Inflammatory macrophage (primary cell): Measurements from ENCODE around the gene FCRL1.

Source experiments
- DNase-seq, 2 donors: peaks; one replicate each; pipeline ENCODE4 v3.0.0-alpha.2; 2020 to 2022

Gene FCRL1

GRCh38 chr1:157798211-157798610, 21.7 kb downstream of the FCRL1 start:
- no peak for DNase-seq

DNA sequence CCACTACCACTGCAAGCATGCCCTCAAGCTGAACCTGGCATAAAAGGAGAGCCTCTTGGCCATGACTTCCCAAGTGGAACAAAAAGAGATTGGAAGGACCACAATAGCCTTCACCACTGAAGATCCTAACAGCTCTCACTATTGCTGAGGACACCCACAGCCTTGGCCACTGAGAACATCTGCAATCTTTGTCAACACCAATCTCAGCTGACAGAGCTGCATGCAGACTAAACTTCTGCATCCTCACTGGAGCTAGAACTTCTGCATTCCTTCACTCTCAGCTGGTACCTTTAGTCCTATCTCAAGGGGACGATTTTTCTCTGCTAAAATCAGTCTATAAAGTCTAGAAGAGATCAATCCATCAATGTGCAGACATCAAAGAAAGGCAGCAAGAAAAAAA, 34.7 kb downstream of the FCRL1 start:
- peak; percentile 34 to 50 for DNase-seq

- DNase-seq: no peak
Measured at GRCh38 chr1:157784801-157785200, 35.1 kb downstream of the FCRL1 start.

DNA sequence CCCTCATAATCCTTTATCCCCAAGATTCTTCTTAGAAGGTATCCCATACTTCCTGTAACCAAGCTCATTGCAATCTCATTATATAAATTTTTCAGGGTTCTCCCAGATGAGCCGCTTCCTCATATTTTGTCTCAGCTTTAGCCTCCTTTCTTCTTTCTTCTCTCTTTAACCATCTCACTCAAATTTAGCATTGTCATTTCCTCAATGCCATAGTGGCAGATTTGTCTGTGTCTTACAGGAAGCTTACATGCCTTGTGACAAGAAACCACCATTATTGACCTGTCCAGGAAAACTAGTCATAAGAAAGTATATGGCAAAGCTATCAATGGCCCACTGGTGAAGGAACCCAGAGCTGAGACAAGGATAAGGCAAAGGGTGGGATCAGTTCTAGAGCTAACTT, 37.0 kb downstream of the FCRL1 start:
- DNase-seq: peak in 1 of 2 donors; percentile 52

DNA sequence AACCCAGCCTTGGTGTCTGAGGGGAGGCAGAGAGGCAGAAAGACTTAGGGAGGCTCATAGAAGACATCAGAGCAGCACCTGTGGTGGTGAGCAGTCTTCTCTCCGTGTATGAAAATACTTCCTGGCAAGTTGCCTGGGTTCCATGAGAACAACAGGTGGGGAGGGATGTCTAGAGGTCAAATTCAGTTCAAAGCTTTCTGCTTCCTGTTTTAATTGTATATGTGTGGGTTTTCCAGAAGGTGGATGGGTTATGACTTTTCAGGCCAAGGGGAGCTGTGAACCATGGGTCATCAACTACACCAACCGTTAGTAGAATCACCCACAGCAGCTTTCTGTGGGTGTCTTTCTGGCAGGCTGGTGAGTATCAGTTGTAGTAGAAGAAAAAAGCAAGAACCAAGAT, 38.9 kb downstream of the FCRL1 start:
- no peak for DNase-seq

DNA sequence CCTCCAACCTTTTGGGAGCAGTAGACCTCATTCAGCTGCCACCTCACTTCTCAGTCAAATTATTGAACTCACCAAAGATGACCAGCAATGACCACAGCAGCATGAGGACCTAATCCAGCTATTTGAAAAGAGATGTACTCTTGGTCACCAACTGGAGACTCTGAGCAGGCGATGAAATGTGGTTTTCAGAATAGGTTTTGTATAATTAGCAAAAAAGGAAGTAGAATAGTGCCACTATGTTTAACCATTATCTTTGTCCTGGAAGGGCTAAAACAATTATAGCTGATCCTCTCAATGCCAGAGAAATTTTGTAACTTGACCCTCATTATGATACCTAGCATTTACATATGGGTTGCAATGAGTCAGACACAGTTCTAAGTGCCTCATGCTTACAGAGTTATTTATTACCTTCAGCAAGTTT, 42.9 kb downstream of the FCRL1 start, which contains the start of gene FCRL2:
TSS of gene FCRL2 (minus strand) at position 162 of the 421 bp plus-strand sequence. CDS start at position 103, 59 bp downstream.
- DNase-seq: peak in 1 of 2 donors; percentile 13

- DNase-seq: no peak
Measured at GRCh38 chr1:157775101-157775870, 44.6 kb downstream of the FCRL1 start.

- DNase-seq: no peak
Measured at GRCh38 chr1:157774412-157774811, 45.5 kb downstream of the FCRL1 start.

DNA sequence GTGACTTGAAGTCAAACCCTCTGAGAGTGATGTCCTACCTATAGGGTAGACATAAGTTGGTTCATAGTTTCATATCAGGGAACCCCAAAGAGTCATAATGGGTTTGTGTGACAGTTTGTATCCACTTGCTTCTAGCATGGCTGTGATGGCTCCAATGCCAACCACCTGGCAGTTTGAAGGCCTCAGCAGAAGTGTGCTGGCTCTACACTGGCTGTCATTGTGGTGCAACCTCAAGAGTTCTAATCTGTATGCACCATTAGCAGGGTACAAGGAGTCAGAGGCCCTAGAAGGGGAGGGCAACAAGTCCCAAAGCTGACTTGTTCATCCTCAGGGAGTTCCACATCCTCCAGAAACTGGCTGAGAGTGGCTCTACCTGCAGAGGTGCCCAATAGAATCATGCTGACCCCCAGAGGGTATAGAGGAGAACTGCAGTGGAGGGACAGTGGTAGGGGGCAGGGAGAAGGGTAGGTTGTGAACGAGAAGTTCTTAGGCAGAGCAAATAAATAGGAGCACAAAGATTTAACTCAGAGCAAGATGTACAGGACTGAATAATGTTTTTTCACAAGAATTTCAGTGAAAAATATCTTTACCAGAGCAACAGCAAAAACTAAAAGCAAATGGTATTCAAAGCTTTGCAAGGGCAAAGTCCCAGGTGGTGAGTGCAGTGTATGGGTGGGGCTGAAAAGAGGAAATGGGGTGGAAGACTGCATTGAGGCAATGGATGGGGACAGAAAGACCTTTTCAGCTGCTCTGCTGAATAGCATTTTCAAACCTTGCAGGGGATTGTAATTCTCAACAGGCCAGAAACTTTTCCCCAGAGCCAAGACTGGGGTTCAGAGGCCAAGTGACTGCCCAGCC, 46.2 kb downstream of the FCRL1 start:
- no peak for DNase-seq

DNA sequence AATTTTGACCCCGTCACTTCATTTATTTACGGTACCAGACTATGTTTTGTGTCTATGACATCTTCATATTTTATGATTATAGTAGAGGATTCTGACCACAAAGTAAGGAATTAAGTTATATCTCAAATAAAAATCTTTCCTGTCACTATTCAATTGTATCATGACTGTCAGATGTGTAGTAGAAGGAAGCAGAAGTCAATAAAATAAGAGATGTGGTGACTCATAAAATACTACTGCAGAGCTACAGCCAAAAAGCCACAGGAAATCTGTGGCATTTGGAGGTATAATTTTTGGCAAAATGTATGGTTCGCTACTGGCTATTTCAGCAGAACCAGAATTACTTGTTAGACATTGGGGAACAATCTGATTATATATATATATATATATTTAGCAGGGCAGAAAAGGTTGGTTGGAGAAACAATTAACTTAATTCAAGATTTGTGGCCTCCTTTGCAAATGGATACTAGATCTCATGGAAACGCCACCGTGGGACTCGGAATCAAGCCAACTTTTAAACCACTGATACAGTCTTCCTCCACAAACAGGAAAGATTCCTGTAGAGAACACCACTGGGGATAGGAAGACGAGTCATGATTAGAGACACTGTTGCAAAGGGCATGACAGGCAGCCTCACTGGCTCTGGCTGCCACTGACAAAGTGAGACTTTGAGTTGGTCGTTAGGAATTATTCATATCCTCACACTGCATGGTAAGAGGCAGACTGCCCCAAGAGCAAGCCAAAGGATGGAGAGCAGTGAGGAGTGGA, 48.1 kb downstream of the FCRL1 start:
- DNase-seq: peak; percentile 10 to 48

DNA sequence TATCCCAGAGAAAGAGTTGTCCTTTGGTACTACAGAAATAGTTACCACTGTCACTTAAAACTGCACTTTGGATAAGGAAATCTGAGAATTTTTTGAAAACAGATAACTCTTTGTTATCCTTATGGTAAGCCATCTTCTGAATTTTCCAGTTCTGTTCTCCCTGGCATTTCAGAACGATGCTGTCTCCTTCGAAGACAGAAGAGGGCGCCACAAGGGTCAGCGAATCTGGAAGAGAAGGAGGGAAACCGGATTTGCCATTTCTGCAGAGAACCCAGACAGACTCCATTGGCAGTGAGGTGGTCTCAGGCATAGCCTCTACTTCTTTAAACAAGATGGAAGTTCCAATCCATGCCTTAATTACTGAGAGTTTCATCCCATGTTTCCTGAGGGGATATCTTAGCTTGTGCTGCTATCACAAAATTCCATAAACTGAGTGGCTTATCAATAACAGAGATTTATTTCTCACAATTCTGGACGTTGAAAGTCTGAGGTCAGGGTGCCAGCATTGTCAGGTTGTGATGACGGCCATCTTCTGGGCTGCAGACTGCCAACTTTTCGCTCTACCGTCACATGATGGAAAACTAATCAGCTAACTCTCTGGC, 49.4 kb downstream of the FCRL1 start:
- DNase-seq: no peak

- no peak for DNase-seq
Measured at GRCh38 chr1:157766792-157767191, 53.1 kb downstream of the FCRL1 start.

DNA sequence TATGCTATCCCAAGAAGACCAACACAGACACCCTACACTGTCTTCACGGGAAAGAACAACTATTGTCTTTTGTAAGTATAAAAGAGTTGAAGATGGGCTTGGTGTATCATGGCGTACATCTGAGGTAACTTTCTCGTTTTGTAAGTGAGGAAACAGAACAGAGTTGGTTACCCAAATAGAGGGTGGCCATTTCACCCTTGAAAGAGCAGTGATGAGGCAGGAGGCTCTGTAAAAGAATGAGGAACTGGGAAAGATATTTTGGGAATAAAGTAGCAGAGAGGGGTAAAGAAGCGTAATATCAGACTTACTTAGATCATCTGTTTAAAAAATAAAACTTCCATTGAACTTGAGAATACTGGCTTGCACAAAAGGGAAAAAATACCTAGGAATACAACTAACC, 61.9 kb downstream of the FCRL1 start:
- DNase-seq: no peak

DNA sequence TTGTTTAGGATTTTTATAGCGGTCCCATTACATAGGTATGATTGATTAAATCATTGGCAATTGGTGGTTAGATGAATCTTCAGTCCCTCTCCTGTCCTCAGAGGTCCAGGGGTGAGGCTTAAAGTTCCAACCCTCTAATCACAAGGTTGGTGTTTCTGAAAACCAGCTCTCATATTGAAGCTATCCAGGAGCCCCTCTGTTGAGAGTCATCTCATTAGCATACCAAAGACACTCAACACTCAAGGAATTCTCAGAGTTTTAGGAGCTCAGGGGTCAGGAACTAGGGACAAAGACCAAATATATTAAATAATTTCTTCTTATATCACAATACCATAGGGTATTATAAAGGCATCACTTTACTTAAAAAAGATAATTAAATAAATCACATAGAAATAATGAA, 66.3 kb downstream of the FCRL1 start:
- no peak for DNase-seq

- no peak for DNase-seq
Measured at GRCh38 chr1:157751283-157751682, 68.6 kb downstream of the FCRL1 start.

DNA sequence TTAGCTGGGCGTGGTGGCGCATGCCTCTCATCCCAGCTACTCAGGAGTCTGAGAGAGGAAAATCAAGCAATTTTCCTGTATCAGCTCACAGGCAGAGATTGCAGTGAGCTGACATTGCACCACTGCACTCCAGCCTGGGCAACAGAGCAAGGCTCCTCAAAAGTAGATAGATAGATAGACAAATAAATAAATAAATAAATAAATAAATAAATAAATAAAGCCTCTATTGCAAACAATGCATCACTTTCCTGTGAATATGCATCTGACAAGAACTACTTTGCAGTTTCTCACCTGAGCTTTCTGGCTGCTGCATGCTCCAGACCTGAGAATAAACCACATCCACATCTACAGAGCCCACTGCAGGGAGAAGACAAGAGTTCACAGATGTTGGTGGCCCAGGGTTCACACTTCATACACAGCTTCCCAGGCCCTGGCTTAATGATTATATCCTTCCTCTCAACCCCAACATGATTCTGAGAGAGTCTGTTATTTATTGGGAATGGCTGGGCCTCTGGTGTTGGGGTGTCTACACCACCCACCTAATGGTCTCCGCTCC, 71.6 kb downstream of the FCRL1 start:
- DNase-seq: no peak
